Gastroesophageal sphincter (tissue), 3 donors: ENCODE measurements around the gene TRAPPC6A.

Experiments
- POLR2AphosphoS5 ChIP-seq: sonication (generic); formaldehyde crosslinking; IDR thresholded peaks from one replicate; pipeline ENCODE4 v1.6.1; 2017; ENCODE audit warnings: antibody characterized with exemption
- TF ChIP-seq, protein P1 (sequence below), 4 experiments: fragments of 200-600 bp in 2 of 4; fragments of 450-650 bp in 2 of 4; sonication (generic) in 1 of 4; IDR thresholded peaks; one replicate each; pipeline ENCODE4 v1.5.1; 2017 to 2019; ENCODE audit warnings: antibody characterized with exemption in 4 of 4, mild to moderate bottlenecking in 2 of 4, moderate library complexity in 2 of 4

DNA sequence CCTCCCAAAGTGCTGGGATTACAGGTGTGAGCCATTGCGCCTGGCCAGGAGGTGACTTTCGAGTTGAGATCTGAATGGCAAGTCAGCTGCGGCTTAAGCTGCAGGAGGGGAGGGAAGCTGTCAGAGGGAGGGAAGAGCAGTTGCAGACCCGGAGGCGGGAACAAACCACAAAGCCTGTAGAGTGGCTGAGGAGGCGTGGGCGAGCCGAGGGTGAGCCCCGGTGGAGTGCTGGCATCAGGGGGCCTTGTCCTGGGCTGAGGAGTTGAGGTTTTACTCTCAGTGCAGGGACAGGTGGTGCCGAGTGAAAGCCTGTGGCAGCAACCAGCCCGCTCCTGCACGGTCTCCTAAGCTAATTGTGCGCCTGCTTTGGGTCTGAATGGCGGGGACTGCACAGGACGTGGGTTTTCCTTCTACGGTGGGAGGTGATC lies 60.9 kb downstream of the TRAPPC6A start:
- TF ChIP-seq, protein P1, sequence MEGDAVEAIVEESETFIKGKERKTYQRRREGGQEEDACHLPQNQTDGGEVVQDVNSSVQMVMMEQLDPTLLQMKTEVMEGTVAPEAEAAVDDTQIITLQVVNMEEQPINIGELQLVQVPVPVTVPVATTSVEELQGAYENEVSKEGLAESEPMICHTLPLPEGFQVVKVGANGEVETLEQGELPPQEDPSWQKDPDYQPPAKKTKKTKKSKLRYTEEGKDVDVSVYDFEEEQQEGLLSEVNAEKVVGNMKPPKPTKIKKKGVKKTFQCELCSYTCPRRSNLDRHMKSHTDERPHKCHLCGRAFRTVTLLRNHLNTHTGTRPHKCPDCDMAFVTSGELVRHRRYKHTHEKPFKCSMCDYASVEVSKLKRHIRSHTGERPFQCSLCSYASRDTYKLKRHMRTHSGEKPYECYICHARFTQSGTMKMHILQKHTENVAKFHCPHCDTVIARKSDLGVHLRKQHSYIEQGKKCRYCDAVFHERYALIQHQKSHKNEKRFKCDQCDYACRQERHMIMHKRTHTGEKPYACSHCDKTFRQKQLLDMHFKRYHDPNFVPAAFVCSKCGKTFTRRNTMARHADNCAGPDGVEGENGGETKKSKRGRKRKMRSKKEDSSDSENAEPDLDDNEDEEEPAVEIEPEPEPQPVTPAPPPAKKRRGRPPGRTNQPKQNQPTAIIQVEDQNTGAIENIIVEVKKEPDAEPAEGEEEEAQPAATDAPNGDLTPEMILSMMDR (IDR thresholded peaks at IDR 0.05) = no peak
- TF ChIP-seq POLR2AphosphoS5 = no peak
